Muscle of arm (tissue), 12 donors: ENCODE measurements around the gene TUBGCP2. TPM values are rescaled to one million over a fixed set of nuclear protein-coding genes. Genes with fewer than 3 reads are reported as not detected.
"Not testable (repeated sequence)": the region's sequence is repeated elsewhere in the genome, so short reads cannot be mapped to it uniquely, and the experiment has no call there.

Experiments used
- DNase-seq: peaks from one replicate; pipeline ENCODE4 v3.0.0-alpha.2; 2013
- polyA plus RNA-seq, 12 donors: library from polyadenylated mRNA; unstranded; fragments of 120-200 nt; gene quantifications; one replicate each; pipeline ENCODE4 v1.2.1, GENCODE V29; 2013; ENCODE audit not compliant: insufficient read length in 12 of 12

The TUBGCP2 gene
- polyA plus RNA-seq, 12 donors, result 29.5 to 47.3 (median 37.7) TPM; not detected in 1

DNA sequence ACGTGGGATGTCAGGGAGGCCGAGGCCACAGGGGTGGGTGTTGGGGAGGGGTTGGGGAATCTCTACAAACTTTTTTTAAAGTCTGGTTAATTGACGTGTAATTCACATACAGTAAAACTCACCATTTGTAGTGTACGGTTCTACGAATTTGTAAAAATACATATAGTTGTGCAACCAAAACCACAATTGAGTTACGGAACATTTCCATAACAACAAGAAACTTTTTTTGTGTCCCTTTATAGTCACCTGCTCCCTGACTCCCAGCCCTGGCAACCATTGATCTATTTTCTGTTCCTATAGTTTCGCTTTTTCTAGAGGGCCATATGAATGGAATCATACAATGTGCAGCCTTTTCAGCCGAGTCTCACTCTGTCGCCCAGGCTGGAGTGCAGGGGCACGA is 73.9 kb downstream of the TUBGCP2 start:
- not testable (repeated sequence) for DNase-seq

DNA sequence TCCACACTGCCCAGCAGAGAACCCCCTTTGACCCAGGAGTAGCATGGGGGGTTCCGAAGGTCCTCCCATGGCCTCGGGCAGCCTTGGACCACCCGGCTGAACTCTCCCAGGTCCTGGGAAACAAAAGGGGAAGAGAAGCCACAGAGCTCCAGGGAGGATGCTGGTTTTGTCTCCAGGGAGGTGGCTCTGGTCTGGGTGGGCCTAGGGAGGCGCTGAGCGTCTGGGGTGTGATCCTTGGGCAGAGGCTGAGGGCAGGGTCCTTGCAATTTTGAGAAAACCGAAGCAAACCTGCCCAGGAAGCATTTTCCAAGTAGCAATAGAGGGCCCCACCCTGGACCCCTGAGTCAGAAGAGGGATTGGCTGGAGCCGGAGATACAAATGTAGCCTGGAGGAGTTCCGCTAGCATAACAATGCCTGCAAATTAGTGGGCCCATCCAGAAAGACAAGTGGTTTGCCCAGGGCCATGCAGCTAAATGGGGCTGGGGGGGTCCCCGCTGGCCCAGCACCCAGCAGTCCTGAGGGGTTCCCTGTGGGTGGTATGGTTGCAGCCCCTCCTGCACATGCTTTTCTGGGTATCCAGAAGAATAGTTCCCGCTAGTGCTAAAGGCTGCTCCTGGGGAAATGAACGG is 76.6 kb downstream of the TUBGCP2 start:
- DNase-seq, result no peak

DNA sequence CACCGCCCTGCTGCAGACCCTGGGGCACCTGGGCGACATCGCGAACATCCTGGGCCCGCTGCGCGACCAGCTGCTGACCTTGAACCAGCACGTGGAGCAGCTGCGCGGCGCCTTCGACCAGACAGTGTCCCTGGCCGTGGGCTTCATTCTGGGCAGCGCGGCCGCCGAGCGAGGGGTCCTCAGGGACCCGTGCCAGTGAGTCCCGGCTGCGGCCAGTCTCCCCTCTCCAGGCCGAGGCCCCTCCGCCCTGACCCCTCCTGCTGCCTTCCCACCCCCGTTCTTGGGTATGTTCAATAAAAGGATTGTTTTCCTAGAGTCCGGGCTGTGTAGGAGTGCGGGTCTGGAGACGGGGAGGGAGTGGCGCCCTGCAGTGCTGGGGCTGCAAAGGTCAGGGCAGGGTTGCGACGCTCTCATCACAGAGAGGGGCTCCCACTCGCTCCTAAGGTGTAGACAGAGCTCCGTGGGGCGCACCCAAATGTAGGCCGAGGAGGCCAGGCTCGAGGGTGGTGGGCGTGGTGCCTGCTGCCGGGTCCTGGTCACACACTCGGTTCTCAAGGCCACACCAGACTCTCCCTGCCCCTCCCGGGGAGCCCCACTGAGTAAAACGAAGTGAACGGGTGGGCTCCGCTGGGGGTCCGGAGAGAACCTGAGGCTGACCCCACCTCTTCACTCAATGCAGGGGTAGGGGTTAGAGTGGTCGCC is 77.3 kb downstream of the TUBGCP2 start:
- no peak for DNase-seq

DNA sequence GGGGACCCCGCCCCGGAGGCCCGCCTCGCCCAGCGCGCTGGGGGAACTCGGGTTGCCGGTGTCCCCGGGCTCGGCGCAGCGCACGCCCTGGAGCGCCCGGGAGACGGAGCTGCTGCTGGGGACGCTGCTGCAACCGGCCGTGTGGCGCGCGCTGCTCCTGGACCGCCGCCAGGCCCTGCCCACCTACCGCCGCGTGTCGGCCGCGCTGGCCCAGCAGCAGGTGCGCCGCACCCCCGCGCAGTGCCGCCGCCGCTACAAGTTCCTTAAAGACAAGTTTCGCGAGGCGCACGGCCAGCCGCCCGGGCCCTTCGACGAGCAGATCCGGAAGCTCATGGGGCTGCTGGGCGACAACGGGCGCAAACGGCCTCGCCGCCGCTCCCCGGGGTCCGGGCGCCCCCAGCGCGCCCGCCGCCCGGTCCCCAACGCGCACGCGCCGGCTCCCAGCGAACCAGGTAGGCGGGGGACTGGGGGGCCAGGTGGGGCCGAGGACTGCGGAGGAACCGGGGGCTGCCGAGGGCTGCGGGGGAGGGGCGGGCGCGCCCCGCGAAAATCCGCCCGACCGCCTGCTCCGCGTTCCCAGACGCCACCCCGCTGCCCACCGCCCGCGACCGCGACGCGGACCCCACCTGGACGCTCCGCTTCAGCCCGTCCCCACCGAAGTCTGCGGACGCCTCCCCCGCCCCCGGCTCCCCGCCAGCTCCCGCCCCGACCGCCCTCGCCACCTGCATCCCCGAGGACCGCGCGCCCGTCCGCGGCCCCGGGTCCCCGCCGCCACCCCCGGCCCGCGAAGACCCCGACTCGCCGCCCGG is 78.1 kb downstream of the TUBGCP2 start:
- DNase-seq, result no peak

DNA sequence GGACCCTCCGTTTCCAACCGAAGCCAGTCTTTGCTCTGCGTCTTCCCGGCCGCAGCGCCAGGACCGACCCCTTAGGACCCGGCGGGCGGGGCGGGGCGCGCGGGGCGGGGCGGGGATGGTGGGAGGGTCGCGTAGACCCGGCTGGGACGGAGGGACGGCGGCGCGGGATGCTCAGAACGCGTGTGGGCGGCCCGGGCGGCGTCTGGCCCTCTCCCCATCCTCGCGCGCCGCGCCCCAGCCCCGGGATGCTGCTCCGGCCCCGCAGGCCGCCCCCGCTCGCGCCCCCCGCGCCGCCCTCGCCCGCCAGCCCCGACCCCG is 78.7 kb downstream of the TUBGCP2 start, which contains the start of gene UTF1:
TSS of gene UTF1 (plus strand) at position 174 of the 318 bp plus-strand sequence. CDS start at position 246, 72 bp downstream.
- no peak for DNase-seq

DNA sequence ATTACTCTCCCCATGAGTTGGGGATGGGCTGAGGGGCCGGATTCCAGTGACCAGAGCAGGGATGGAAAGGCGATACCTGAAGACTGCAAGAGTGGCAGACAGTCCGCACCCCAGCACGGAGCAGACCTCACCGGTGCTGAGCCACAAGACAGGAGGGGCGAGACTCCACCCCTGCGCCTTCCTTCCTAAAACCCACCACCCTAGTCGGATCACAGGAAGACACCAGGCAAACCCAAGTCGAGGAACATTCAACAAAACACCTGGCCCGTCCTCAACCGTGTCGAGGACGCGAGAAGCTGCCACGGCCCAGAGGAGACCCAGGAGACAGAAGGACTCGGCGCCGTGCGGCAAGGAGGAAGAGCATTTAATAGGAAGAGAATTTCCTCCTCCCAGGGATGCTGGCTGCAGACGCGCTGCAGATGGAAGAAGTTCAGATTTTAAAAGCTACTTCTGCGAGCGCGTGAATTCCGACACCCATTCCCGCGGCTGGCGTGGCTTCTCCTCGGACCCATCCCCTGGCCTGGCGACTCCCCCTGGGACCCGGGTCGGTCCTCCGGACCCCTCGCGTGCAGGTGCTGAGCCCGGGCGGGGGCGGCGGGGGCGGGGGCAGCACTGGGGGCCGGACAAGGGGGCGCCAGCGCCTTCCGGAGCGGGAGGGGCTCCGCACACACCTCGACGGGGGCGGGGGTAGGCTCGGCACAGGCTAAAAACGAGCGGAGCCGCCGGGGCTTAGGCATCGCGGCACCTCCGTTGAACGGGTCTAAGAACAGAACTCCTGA is 79.2 kb downstream of the TUBGCP2 start:
- DNase-seq, result no peak

Other genes with a start within 250 kb of the TUBGCP2 start
- gene ADGRA1, start 220.9 kb downstream of the TUBGCP2 start, polyA plus RNA-seq, result 1 to 10 TPM in 11 of 12 donors, not detected in 1; 1.4 to 5.0 (median 2.6) TPM
- gene KNDC1, start 148.7 kb downstream of the TUBGCP2 start, polyA plus RNA-seq, result 10 to 100 TPM in 1 of 12 donors, 1 to 10 TPM in 10, not detected in 1; 1.8 to 10.1 (median 5.3) TPM
- not detected for gene UTF1, start 78.7 kb downstream of the TUBGCP2 start, polyA plus RNA-seq
- gene VENTX, start 71.0 kb downstream of the TUBGCP2 start, polyA plus RNA-seq, result under 1 TPM in 10 of 12 donors, not detected in 2; 0.15 to 0.43 (median 0.19) TPM
- 1 to 10 TPM in 9 of 12 donors, under 1 TPM in 1, not detected in 2; 0.85 to 5.7 (median 1.5) TPM for gene ADAM8, start 32.0 kb downstream of the TUBGCP2 start, polyA plus RNA-seq
- gene ZNF511, start within 50 bp of the TUBGCP2 start, polyA plus RNA-seq, result 10 to 100 TPM in 11 of 12 donors, not detected in 1; 26.1 to 39.7 (median 32.2) TPM
- under 1 TPM in 1 of 12 donors, not detected in 11; 0.41 TPM for gene CALY, start 28.0 kb upstream of the TUBGCP2 start, polyA plus RNA-seq
- gene PRAP1, start 38.5 kb upstream of the TUBGCP2 start, polyA plus RNA-seq, result 10 to 100 TPM in 1 of 12 donors, under 1 TPM in 5, not detected in 6; 0.12 to 24.5 (median 0.43) TPM
- gene FUOM, start 49.1 kb upstream of the TUBGCP2 start, polyA plus RNA-seq, result 1 to 10 TPM in 10 of 12 donors, not detected in 2; 3.7 to 7.6 (median 4.7) TPM
- 100 to 1,000 TPM in 9 of 12 donors, 10 to 100 TPM in 2, not detected in 1; 62.5 to 133 (median 117) TPM for gene ECHS1, start 64.5 kb upstream of the TUBGCP2 start, polyA plus RNA-seq
- gene PAOX, start 70.4 kb upstream of the TUBGCP2 start, polyA plus RNA-seq, result 1 to 10 TPM in 10 of 12 donors, not detected in 2; 2.5 to 4.5 (median 3.6) TPM
- gene MTG1, start 85.3 kb upstream of the TUBGCP2 start, polyA plus RNA-seq, result 10 to 100 TPM in 11 of 12 donors, not detected in 1; 29.2 to 54.2 (median 40.3) TPM
- 1 to 10 TPM in 11 of 12 donors, not detected in 1; 2.6 to 4.6 (median 3.6) TPM for gene SPRN, start 115.8 kb upstream of the TUBGCP2 start, polyA plus RNA-seq
- 1 to 10 TPM in 5 of 12 donors, under 1 TPM in 5, not detected in 2; 0.58 to 1.7 (median 1.0) TPM for gene SCART1, start 145.1 kb upstream of the TUBGCP2 start, polyA plus RNA-seq
- 1 to 10 TPM in 7 of 12 donors, under 1 TPM in 3, not detected in 2; 0.64 to 2.6 (median 1.2) TPM for gene CYP2E1, start 218.5 kb upstream of the TUBGCP2 start, polyA plus RNA-seq